ENCODE measurements around the gene SH2D3C.

SH2D3C gene

GRCh38 chr9:127693697-127694096 lies 84.8 kb downstream of the SH2D3C start:
- H3K27ac ChIP-seq (ENCODE audit: low read length): no peak overlapping the region
- no peaks in the 10 kb centered on the region for H3K9me3 ChIP-seq (ENCODE audit: insufficient read depth, low read depth, low read length)
- no peak overlapping the region for H3K9ac ChIP-seq (ENCODE audit: low read depth, low read length)
- H3K27me3 ChIP-seq (ENCODE audit: insufficient read depth, low read length): no peaks in the 10 kb centered on the region
- H3K4me3 ChIP-seq (ENCODE audit: low read length): no peak overlapping the region
- no peaks in the 10 kb centered on the region for H3K4me1 ChIP-seq (ENCODE audit: insufficient read depth, low read length)
- peaks cover 20% of the 10 kb centered on the region; the same call in 1 of the 2 replicates for H3K36me3 ChIP-seq (ENCODE audit: insufficient read depth, low read depth, low read length)

- peaks cover 25% of the 10 kb centered on the region for H3K36me3 ChIP-seq (ENCODE audit: insufficient read depth, low read depth, low read length)
- no peak overlapping the region for H3K4me3 ChIP-seq (ENCODE audit: low read length)
- H3K27me3 ChIP-seq (ENCODE audit: insufficient read depth, low read length): no peaks in the 10 kb centered on the region
- H3K9ac ChIP-seq (ENCODE audit: low read depth, low read length): no peak overlapping the region
- no peaks in the 10 kb centered on the region for H3K9me3 ChIP-seq (ENCODE audit: insufficient read depth, low read depth, low read length)
- no peaks in the 10 kb centered on the region for H3K4me1 ChIP-seq (ENCODE audit: insufficient read depth, low read length)
- no peak overlapping the region for H3K27ac ChIP-seq (ENCODE audit: low read length)
Measured at GRCh38 chr9:127693143-127693542, 85.3 kb downstream of the SH2D3C start.

GRCh38 chr9:127692071-127692470 lies 86.4 kb downstream of the SH2D3C start:
- H3K36me3 ChIP-seq (ENCODE audit: insufficient read depth, low read depth, low read length): peaks cover 29% of the 10 kb centered on the region

GRCh38 chr9:127690735-127691134 lies 87.7 kb downstream of the SH2D3C start:
- H3K27ac ChIP-seq (ENCODE audit: low read length): no peak overlapping the region
- no peaks in the 10 kb centered on the region for H3K9me3 ChIP-seq (ENCODE audit: insufficient read depth, low read depth, low read length)
- H3K36me3 ChIP-seq (ENCODE audit: insufficient read depth, low read depth, low read length): peaks cover 39% of the 10 kb centered on the region
- H3K9ac ChIP-seq (ENCODE audit: low read depth, low read length): no peak overlapping the region
- no peak overlapping the region for H3K4me3 ChIP-seq (ENCODE audit: low read length)
- H3K27me3 ChIP-seq (ENCODE audit: insufficient read depth, low read length): no peaks in the 10 kb centered on the region
- no peaks in the 10 kb centered on the region for H3K4me1 ChIP-seq (ENCODE audit: insufficient read depth, low read length)

More at GRCh38 chr9:127692071-127692470, 86.4 kb downstream of the SH2D3C start:
- no peak overlapping the region for H3K9ac ChIP-seq (ENCODE audit: low read depth, low read length)
- no peaks in the 10 kb centered on the region for H3K9me3 ChIP-seq (ENCODE audit: insufficient read depth, low read depth, low read length)
- H3K4me1 ChIP-seq (ENCODE audit: insufficient read depth, low read length): no peaks in the 10 kb centered on the region
- no peaks in the 10 kb centered on the region for H3K27me3 ChIP-seq (ENCODE audit: insufficient read depth, low read length)
- no peak overlapping the region for H3K27ac ChIP-seq (ENCODE audit: low read length)
- no peak overlapping the region for H3K4me3 ChIP-seq (ENCODE audit: low read length)

- H3K4me3 ChIP-seq (ENCODE audit: low read length): no peak overlapping the region
- H3K4me1 ChIP-seq (ENCODE audit: insufficient read depth, low read length): no peaks in the 10 kb centered on the region
Measured at GRCh38 chr9:127689329-127690000, 89.0 kb downstream of the SH2D3C start.

More at GRCh38 chr9:127689329-127690000, 89.0 kb downstream of the SH2D3C start:
- Histone ChIP-seq H3K27ac (ENCODE audit: low read length) (no peak overlapping the region), H3K9ac (ENCODE audit: low read depth, low read length) (no peak overlapping the region), H3K27me3 (ENCODE audit: insufficient read depth, low read length) (no peaks in the 10 kb centered on the region), H3K36me3 (ENCODE audit: insufficient read depth, low read depth, low read length) (peaks cover 39% of the 10 kb centered on the region), H3K9me3 (ENCODE audit: insufficient read depth, low read depth, low read length) (no peaks in the 10 kb centered on the region)
